SK-N-SH treated with all-trans-retinoic acid at 6 μM for 48 hours (cell line): ENCODE results near the gene MAML2.

ENCODE experiments used
- ATAC-seq: fragments of 200-7000 bp; cut with Tn5 transposase; 3 replicates; pipeline ENCODE4 v1.9.1; 2020; ENCODE audit warnings: mild to moderate bottlenecking, moderate library complexity
- ARNTL ChIP-seq: fragments of 450-650 bp; formaldehyde crosslinking; IDR thresholded peaks from 2 replicates; pipeline ENCODE4 v1.5.0; 2020; ENCODE audit warnings: low read depth, mild to moderate bottlenecking, moderate library complexity, borderline replicate concordance
- BACH2 ChIP-seq: fragments of 250-450 bp; sonication (Bioruptor Pico); IDR thresholded peaks from 2 replicates; pipeline ENCODE4 v1.9.0; 2021; ENCODE audit warnings: mild to moderate bottlenecking, borderline replicate concordance
- CSDC2 ChIP-seq: fragments of 250-450 bp; sonication (Bioruptor Pico); IDR thresholded peaks from 2 replicates; pipeline ENCODE4 v1.5.0; 2020; ENCODE audit warnings: mild to moderate bottlenecking, moderate library complexity
- ESRRG ChIP-seq: fragments of 250-450 bp; sonication (Bioruptor Pico); IDR thresholded peaks from 2 replicates; pipeline ENCODE4 v1.6.1; 2021; ENCODE audit warnings: mild to moderate bottlenecking
- GLIS3 ChIP-seq: fragments of 250-450 bp; sonication (Bioruptor Pico); IDR thresholded peaks from 2 replicates; pipeline ENCODE4 v1.5.0; 2020; ENCODE audit warnings: mild to moderate bottlenecking, moderate library complexity
- ISL1 ChIP-seq: fragments of 250-450 bp; sonication (Bioruptor Pico); IDR thresholded peaks from 2 replicates; pipeline ENCODE4 v2.1.2; 2022; ENCODE audit warnings: mild to moderate bottlenecking, moderate library complexity
- OSR1 ChIP-seq: fragments of 250-450 bp; sonication (Bioruptor Pico); IDR thresholded peaks from 2 replicates; pipeline ENCODE4 v1.8.0; 2022; ENCODE audit warnings: moderate library complexity, mild to moderate bottlenecking, inconsistent platforms
- PPARA ChIP-seq: fragments of 250-450 bp; sonication (Bioruptor Pico); IDR thresholded peaks from 2 replicates; pipeline ENCODE4 v1.5.0; 2020; ENCODE audit warnings: mild to moderate bottlenecking, borderline replicate concordance
- RARB ChIP-seq: fragments of 250-450 bp; sonication (Bioruptor Pico); IDR thresholded peaks from 2 replicates; pipeline ENCODE4 v1.8.0; 2021; ENCODE audit warnings: mild to moderate bottlenecking, moderate library complexity
- SNAI2 ChIP-seq: fragments of 250-450 bp; sonication (Bioruptor Pico); IDR thresholded peaks from 2 replicates; pipeline ENCODE4 v1.5.0; 2020; ENCODE audit warnings: mild to moderate bottlenecking, moderate library complexity
- TCF4 ChIP-seq: fragments of 250-450 bp; sonication (Bioruptor Pico); IDR thresholded peaks from 2 replicates; pipeline ENCODE4 v1.8.0; 2021; ENCODE audit warnings: mild to moderate bottlenecking, moderate library complexity, borderline replicate concordance
- ZC3H10 ChIP-seq: fragments of 250-450 bp; sonication (Bioruptor Pico); IDR thresholded peaks from 2 replicates; pipeline ENCODE4 v1.5.1; 2021; ENCODE audit warnings: mild to moderate bottlenecking, moderate library complexity
- ZFP3 ChIP-seq: fragments of 250-450 bp; sonication (Bioruptor Pico); IDR thresholded peaks from 2 replicates; pipeline ENCODE4 v1.5.0; 2020; ENCODE audit warnings: mild to moderate bottlenecking, moderate library complexity
- ZFP30 ChIP-seq: fragments of 450-650 bp; formaldehyde crosslinking; IDR thresholded peaks from 2 replicates; pipeline ENCODE4 v1.5.0; 2022; ENCODE audit warnings: mild to moderate bottlenecking, moderate library complexity
- ZNF565 ChIP-seq: fragments of 450-650 bp; formaldehyde crosslinking; conservative IDR thresholded peaks from 2 replicates; pipeline ENCODE4 v1.5.0; 2020; ENCODE audit warnings: low read depth, mild to moderate bottlenecking, moderate library complexity
- ZNF8 ChIP-seq: fragments of 450-650 bp; formaldehyde crosslinking; IDR thresholded peaks from 2 replicates; pipeline ENCODE4 v1.5.0; 2020; ENCODE audit warnings: mild to moderate bottlenecking, moderate library complexity
- TF ChIP-seq, protein P1 (sequence below): fragments of 250-450 bp; sonication (Bioruptor Pico); IDR thresholded peaks from 2 replicates; pipeline ENCODE4 v1.5.0; 2020; ENCODE audit warnings: mild to moderate bottlenecking, moderate library complexity
- TF ChIP-seq, protein P2 (sequence below): fragments of 250-450 bp; sonication (Bioruptor Pico); IDR thresholded peaks from 2 replicates; pipeline ENCODE4 v1.8.0; 2021; ENCODE audit warnings: low read depth, mild to moderate bottlenecking, moderate library complexity, borderline replicate concordance
- TF ChIP-seq, protein P3 (sequence below): fragments of 250-450 bp; sonication (Bioruptor Pico); IDR thresholded peaks from 2 replicates; pipeline ENCODE4 v1.8.0; 2020; ENCODE audit warnings: mild to moderate bottlenecking, moderate library complexity, borderline replicate concordance
- TF ChIP-seq, protein P4 (sequence below): fragments of 250-450 bp; sonication (Bioruptor Pico); IDR thresholded peaks from 2 replicates; pipeline ENCODE4 v1.5.1; 2021; ENCODE audit warnings: mild to moderate bottlenecking, moderate library complexity
- TF ChIP-seq, protein P5 (sequence below): fragments of 250-450 bp; sonication (Bioruptor Pico); IDR thresholded peaks from 2 replicates; pipeline ENCODE4 v1.5.1; 2020; ENCODE audit warnings: low read depth, mild to moderate bottlenecking, moderate library complexity

The MAML2 gene

DNA sequence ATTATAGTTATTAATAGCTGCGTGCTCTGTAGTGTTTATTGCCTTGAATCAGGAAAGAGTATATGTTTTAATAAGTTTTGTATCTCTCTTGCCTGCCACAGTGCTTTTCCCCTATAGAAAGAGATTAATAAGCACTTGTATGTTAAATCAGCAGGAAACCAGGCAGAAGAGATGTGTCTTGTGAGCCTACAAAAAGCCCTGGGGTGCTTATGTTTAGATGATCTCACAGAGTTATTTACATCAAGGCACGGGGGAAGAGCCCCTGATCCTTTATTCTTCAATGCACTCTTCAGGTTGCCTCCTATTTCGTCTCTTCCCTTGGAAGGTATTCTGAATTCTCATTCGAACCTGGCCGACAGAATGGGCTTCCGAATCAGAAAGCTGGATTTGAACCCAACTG lies 183.0 kb downstream of the MAML2 start:
- TF ChIP-seq ARNTL (CRISPR knock-in tag) (no peak), ISL1 (no peak), ZC3H10 (CRISPR knock-in tag) (no peak), SNAI2 (CRISPR knock-in tag) (no peak), OSR1 (CRISPR knock-in tag) (no peak), BACH2 (no peak), ZNF8 (CRISPR knock-in tag) (no peak), GLIS3 (CRISPR knock-in tag) (no peak), RARB (CRISPR knock-in tag) (no peak), CSDC2 (CRISPR knock-in tag) (no peak), ZFP3 (CRISPR knock-in tag) (no peak), TCF4 (CRISPR knock-in tag) (no peak)
- TF ChIP-seq, protein P1, sequence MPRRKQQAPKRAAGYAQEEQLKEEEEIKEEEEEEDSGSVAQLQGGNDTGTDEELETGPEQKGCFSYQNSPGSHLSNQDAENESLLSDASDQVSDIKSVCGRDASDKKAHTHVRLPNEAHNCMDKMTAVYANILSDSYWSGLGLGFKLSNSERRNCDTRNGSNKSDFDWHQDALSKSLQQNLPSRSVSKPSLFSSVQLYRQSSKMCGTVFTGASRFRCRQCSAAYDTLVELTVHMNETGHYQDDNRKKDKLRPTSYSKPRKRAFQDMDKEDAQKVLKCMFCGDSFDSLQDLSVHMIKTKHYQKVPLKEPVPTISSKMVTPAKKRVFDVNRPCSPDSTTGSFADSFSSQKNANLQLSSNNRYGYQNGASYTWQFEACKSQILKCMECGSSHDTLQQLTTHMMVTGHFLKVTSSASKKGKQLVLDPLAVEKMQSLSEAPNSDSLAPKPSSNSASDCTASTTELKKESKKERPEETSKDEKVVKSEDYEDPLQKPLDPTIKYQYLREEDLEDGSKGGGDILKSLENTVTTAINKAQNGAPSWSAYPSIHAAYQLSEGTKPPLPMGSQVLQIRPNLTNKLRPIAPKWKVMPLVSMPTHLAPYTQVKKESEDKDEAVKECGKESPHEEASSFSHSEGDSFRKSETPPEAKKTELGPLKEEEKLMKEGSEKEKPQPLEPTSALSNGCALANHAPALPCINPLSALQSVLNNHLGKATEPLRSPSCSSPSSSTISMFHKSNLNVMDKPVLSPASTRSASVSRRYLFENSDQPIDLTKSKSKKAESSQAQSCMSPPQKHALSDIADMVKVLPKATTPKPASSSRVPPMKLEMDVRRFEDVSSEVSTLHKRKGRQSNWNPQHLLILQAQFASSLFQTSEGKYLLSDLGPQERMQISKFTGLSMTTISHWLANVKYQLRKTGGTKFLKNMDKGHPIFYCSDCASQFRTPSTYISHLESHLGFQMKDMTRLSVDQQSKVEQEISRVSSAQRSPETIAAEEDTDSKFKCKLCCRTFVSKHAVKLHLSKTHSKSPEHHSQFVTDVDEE (CRISPR knock-in tag): no peak
- TF ChIP-seq, protein P2, sequence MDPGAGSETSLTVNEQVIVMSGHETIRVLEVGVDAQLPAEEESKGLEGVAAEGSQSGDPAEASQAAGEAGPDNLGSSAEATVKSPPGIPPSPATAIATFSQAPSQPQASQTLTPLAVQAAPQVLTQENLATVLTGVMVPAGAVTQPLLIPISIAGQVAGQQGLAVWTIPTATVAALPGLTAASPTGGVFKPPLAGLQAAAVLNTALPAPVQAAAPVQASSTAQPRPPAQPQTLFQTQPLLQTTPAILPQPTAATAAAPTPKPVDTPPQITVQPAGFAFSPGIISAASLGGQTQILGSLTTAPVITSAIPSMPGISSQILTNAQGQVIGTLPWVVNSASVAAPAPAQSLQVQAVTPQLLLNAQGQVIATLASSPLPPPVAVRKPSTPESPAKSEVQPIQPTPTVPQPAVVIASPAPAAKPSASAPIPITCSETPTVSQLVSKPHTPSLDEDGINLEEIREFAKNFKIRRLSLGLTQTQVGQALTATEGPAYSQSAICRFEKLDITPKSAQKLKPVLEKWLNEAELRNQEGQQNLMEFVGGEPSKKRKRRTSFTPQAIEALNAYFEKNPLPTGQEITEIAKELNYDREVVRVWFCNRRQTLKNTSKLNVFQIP (CRISPR knock-in tag): no peak
- TF ChIP-seq, protein P3, sequence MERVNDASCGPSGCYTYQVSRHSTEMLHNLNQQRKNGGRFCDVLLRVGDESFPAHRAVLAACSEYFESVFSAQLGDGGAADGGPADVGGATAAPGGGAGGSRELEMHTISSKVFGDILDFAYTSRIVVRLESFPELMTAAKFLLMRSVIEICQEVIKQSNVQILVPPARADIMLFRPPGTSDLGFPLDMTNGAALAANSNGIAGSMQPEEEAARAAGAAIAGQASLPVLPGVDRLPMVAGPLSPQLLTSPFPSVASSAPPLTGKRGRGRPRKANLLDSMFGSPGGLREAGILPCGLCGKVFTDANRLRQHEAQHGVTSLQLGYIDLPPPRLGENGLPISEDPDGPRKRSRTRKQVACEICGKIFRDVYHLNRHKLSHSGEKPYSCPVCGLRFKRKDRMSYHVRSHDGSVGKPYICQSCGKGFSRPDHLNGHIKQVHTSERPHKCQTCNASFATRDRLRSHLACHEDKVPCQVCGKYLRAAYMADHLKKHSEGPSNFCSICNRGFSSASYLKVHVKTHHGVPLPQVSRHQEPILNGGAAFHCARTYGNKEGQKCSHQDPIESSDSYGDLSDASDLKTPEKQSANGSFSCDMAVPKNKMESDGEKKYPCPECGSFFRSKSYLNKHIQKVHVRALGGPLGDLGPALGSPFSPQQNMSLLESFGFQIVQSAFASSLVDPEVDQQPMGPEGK: no peak

DNA sequence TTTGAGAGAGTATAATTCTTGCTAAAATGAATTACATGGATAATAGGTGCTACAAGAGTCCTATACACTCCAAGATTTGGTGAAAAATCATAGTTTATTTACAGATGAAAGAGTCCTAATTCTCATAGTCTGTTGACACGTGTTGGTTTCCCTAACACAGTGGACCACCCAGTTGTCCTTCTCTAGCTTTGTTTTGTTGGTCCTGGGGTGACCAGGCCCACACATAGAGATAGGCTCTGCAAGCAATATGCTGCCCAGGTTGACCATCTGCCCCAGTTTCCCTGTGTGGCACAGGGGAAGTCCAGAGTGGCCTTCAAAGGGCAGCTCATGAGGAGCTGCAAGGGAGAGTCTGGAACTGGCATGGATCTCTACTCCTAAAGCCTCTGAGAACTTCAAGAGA lies 184.9 kb downstream of the MAML2 start:
- ATAC-seq: no peak
- TF ChIP-seq ZFP3 (CRISPR knock-in tag) (no peak), SNAI2 (CRISPR knock-in tag) (no peak), CSDC2 (CRISPR knock-in tag) (no peak), PPARA (CRISPR knock-in tag) (no peak), RARB (CRISPR knock-in tag) (no peak), OSR1 (CRISPR knock-in tag) (no peak)
- TF ChIP-seq, protein P2 (CRISPR knock-in tag): no peak
- TF ChIP-seq, all 23 proteins: peak for 0

More for the DNA sequence above, 183.0 kb downstream of the MAML2 start:
- no peak for ATAC-seq

DNA sequence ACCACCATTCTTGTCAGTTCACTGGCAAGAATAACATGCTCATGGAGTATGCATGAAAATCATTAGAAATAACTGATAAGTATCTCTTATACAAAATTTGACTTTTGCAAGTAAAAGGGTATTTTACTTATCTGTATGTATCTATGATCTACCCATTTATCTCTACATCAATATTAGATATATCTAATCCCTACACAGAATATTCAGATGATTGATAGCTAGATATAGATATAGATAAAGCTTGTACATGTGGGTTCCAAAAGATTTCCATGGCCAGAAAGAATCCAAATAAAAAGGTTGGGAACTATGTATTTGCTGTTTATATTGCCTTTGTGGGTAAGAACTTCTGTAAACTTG lies 185.5 kb downstream of the MAML2 start:
- TF ChIP-seq TCF4 (CRISPR knock-in tag) (no peak), ARNTL (CRISPR knock-in tag) (no peak), CSDC2 (CRISPR knock-in tag) (no peak), ZNF565 (no peak), ZNF8 (CRISPR knock-in tag) (no peak), ZFP3 (CRISPR knock-in tag) (no peak), BACH2 (no peak), ESRRG (CRISPR knock-in tag) (no peak), ZC3H10 (CRISPR knock-in tag) (no peak), OSR1 (CRISPR knock-in tag) (no peak), GLIS3 (CRISPR knock-in tag) (no peak), RARB (CRISPR knock-in tag) (no peak), ZFP30 (CRISPR knock-in tag) (no peak)
- TF ChIP-seq, protein P4, sequence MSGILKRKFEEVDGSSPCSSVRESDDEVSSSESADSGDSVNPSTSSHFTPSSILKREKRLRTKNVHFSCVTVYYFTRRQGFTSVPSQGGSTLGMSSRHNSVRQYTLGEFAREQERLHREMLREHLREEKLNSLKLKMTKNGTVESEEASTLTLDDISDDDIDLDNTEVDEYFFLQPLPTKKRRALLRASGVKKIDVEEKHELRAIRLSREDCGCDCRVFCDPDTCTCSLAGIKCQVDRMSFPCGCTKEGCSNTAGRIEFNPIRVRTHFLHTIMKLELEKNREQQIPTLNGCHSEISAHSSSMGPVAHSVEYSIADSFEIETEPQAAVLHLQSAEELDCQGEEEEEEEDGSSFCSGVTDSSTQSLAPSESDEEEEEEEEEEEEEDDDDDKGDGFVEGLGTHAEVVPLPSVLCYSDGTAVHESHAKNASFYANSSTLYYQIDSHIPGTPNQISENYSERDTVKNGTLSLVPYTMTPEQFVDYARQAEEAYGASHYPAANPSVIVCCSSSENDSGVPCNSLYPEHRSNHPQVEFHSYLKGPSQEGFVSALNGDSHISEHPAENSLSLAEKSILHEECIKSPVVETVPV (CRISPR knock-in tag): no peak
- TF ChIP-seq, protein P3: no peak
- TF ChIP-seq, protein P5, sequence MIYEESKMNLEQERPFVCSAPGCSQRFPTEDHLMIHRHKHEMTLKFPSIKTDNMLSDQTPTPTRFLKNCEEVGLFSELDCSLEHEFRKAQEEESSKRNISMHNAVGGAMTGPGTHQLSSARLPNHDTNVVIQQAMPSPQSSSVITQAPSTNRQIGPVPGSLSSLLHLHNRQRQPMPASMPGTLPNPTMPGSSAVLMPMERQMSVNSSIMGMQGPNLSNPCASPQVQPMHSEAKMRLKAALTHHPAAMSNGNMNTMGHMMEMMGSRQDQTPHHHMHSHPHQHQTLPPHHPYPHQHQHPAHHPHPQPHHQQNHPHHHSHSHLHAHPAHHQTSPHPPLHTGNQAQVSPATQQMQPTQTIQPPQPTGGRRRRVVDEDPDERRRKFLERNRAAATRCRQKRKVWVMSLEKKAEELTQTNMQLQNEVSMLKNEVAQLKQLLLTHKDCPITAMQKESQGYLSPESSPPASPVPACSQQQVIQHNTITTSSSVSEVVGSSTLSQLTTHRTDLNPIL (CRISPR knock-in tag): no peak
- no peak for ATAC-seq
